Osteocyte (in vitro differentiated cells): Measurements from ENCODE around the gene KSR1. TPM values are rescaled to one million over a fixed set of nuclear protein-coding genes. Genes with fewer than 3 reads are reported as not detected.

Experiments used
- DNase-seq: peaks from one replicate; pipeline ENCODE4 v3.0.0; 2021; ENCODE audit warnings: mixed read lengths; ENCODE audit not compliant: unreplicated experiment; ENCODE audit errors: extremely low spot score
- H3K27ac Mint-ChIP-seq: one replicate; pipeline ENCODE4 v1.8.0; 2021; ENCODE audit warnings: mild to moderate bottlenecking, mixed read lengths; ENCODE audit not compliant: unreplicated experiment
- H3K27me3 Mint-ChIP-seq: one replicate; pipeline ENCODE4 v1.8.0; 2021; ENCODE audit warnings: mixed read lengths; ENCODE audit not compliant: unreplicated experiment
- H3K36me3 Mint-ChIP-seq: one replicate; pipeline ENCODE4 v1.8.0; 2021; ENCODE audit warnings: mixed read lengths; ENCODE audit not compliant: unreplicated experiment
- H3K4me1 Mint-ChIP-seq: one replicate; pipeline ENCODE4 v1.8.0; 2021; ENCODE audit warnings: mixed read lengths; ENCODE audit not compliant: unreplicated experiment
- H3K4me3 Mint-ChIP-seq: one replicate; pipeline ENCODE4 v1.8.0; 2021; ENCODE audit warnings: mild to moderate bottlenecking, moderate library complexity, mixed read lengths; ENCODE audit not compliant: unreplicated experiment
- H3K9me3 Mint-ChIP-seq: one replicate; pipeline ENCODE4 v1.8.0; 2021; ENCODE audit warnings: mixed read lengths; ENCODE audit not compliant: unreplicated experiment
- total RNA-seq: library from RNA; stranded (reverse); gene quantifications from 2 replicates; pipeline ENCODE4 v1.2.1, GENCODE V29; 2021
- TF ChIP-seq, protein P1 (sequence below): fragments of 200-600 bp; sonication (generic); IDR thresholded peaks from 2 replicates; pipeline ENCODE4 v1.5.0; 2021; ENCODE audit warnings: antibody characterized with exemption, mild to moderate bottlenecking, moderate library complexity

KSR1 gene
- total RNA-seq, 1 donor from 2014 or later, result 63.4 TPM

DNA sequence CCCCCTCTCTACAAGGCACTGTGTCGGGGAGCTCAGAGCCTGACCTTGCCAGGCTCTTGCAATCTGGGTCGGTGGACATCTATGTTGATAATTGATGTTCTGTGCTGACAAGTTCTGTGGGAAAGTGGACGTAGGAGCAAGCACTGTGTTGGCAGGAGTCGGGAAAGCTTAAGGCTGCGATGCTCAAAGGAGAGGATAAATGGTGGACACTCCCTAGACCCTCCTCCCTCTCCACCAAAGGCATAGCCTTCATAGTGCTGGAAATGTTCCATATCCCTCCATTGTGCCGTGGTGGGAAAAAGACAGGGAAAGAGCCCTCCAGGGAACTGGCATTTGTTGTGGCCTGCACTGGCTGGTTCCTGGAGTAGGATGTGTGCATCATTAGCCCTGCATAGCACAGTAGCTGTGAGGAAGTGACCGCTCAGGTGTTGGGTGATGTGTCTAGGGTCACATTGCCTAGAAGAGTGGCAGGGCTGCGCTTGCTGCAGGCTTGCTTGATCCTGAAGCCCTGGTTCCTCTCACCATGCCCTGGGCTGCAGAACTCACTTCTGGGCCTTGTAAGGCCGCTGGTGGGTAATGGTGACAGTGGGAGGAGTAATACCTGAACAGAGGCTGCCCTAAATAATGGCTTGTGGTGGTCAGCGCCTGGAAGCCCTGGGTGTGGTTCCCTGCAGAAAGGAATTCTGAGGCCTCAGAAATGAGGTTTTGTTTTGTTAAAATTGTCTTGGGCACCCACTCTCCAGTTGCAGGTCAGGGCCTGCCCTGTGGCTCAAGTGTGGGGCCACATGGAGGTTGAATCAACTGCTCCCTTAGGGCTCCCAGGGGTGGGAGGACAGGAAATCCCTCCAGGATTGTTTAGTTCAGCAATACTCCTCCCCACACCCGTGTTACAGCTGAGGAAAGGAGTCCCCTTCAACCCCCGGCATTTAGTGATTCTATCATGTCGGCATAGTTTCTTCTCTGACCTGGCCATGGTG is 62.6 kb downstream of the KSR1 start:
- Mint-ChIP-seq H3K27me3 (no peaks in the 10 kb centered on the region), H3K27ac (no peak overlapping the region), H3K4me3 (no peak overlapping the region), H3K4me1 (peaks cover 37% of the 10 kb centered on the region), H3K36me3 (peaks cover 4% of the 10 kb centered on the region), H3K9me3 (no peaks in the 10 kb centered on the region)
- DNase-seq, result no peak
- TF ChIP-seq, protein P1, sequence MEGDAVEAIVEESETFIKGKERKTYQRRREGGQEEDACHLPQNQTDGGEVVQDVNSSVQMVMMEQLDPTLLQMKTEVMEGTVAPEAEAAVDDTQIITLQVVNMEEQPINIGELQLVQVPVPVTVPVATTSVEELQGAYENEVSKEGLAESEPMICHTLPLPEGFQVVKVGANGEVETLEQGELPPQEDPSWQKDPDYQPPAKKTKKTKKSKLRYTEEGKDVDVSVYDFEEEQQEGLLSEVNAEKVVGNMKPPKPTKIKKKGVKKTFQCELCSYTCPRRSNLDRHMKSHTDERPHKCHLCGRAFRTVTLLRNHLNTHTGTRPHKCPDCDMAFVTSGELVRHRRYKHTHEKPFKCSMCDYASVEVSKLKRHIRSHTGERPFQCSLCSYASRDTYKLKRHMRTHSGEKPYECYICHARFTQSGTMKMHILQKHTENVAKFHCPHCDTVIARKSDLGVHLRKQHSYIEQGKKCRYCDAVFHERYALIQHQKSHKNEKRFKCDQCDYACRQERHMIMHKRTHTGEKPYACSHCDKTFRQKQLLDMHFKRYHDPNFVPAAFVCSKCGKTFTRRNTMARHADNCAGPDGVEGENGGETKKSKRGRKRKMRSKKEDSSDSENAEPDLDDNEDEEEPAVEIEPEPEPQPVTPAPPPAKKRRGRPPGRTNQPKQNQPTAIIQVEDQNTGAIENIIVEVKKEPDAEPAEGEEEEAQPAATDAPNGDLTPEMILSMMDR, result no peak

DNA sequence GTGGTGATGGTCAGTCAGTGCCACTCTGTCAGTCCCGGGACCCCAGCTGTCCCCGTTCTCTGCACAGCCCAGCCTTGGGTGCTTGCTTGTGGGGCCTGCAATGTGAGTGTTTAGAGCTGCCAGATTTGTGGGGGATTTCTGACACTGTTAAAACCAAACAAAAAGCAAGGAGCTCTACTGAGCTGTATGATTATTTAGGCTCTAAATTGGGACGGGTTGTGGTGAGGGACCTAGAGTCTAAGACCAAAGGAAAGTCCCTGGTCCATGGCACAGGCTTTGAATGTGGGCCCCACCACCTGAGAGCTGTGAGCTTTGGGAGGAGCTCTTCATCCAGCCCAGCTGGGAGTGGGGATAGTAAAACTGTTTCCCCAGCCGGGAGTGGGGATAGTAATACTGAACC is 63.3 kb downstream of the KSR1 start:
- no peak overlapping the region for H3K4me3 Mint-ChIP-seq
- H3K36me3 Mint-ChIP-seq, result peaks cover 4% of the 10 kb centered on the region
- no peak overlapping the region for H3K27ac Mint-ChIP-seq
- no peaks in the 10 kb centered on the region for H3K9me3 Mint-ChIP-seq
- TF ChIP-seq, protein P1, result no peak
- no peaks in the 10 kb centered on the region for H3K27me3 Mint-ChIP-seq
- DNase-seq, result no peak
- peaks cover 39% of the 10 kb centered on the region for H3K4me1 Mint-ChIP-seq

DNA sequence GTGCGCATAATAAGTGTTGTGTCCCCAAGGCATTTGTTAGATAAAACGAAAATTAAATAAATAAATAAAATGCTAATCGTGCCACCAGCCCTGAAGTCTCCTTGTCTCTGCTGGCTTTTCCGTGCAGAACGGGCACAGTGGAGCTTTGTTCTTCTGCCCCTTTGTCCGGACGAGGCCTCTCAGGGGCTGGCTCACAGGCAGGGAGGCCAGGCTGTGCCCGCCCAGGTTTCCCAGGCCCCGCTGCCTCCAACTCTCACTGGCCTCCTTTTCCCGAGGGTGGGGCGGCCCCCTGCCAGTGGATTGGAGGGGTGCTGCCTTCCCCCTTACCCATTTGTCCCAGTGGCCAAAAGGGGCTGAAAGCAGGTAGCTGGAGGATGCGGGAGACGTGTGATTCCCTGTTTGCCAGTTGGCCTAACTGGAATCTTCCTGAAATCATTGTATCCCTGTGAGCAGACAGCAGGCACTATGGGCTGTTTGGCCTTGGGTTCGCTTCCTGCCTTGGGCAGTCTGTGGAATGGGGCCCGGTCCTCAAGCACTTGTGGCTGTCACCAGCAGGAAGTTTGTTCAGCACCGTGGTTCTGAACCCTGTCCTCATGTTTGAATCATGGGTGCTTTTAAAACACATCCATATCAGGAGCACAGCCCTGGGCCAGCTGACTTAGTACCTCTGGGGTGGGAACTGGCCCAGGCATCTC is 64.4 kb downstream of the KSR1 start:
- DNase-seq, result no peak
- no peak overlapping the region for H3K27ac Mint-ChIP-seq
- H3K36me3 Mint-ChIP-seq, result peaks cover 4% of the 10 kb centered on the region
- no peak overlapping the region for H3K4me3 Mint-ChIP-seq
- TF ChIP-seq, protein P1, result no peak
- no peaks in the 10 kb centered on the region for H3K9me3 Mint-ChIP-seq
- H3K4me1 Mint-ChIP-seq, result peaks cover 38% of the 10 kb centered on the region
- no peaks in the 10 kb centered on the region for H3K27me3 Mint-ChIP-seq

DNA sequence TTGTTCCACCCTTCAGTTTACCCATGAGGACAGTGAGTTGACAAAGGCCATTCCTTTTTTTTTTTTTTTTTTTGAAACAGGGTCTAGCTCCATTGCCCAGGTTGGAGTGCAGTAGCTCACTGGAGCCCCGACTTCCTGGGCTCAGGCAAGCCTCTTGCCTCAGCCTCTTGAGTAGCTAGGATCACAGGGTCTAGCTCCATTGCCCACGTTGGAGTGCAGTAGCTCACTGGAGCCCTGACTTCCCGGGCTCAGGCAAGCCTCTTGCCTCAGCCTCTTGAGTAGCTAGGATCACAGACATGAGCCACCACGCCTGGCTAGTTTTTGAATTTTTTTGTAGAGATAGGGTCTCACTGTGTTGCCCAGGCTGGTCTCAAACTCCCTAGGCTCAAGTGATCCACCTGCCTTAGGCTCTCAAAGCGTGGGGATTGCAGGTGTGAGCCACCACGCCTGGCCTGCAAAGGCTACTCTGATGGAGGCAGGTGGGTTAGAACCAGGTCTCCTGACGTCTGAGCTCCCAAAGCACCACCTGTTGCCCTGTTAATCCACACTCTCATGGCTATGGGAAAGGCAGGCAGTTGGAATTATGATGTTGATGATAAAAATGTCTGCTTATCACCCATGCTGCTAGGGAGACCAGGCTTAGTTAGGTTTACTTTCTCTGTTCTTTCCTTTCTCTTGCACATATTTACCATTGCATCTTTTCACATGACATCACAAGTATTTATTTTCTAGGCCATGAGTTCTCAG is 65.2 kb downstream of the KSR1 start:
- H3K36me3 Mint-ChIP-seq, result peaks cover 4% of the 10 kb centered on the region
- H3K9me3 Mint-ChIP-seq, result no peaks in the 10 kb centered on the region
- H3K27ac Mint-ChIP-seq, result no peak overlapping the region
- no peaks in the 10 kb centered on the region for H3K27me3 Mint-ChIP-seq
- DNase-seq, result no peak
- H3K4me3 Mint-ChIP-seq, result no peak overlapping the region
- TF ChIP-seq, protein P1, result no peak
- peaks cover 41% of the 10 kb centered on the region for H3K4me1 Mint-ChIP-seq
